ENCODE results near the gene INAFM2. TPM values are rescaled to one million over a fixed set of nuclear protein-coding genes. Genes with fewer than 3 reads are reported as not detected.

INAFM2 gene
- 10 to 100 TPM; 19.6 to 32.8 (median 23.4) TPM for total RNA-seq (2021; fragmentation: NEBNext Ultra II Directional; extraction: Animal tissue kit (Norgen Biotek cat#: 25700))
- long read RNA-seq, partial matches to known transcripts, result 0 of 1 reads
- long read RNA-seq, other reads (novel, unspliced or antisense), result 0 of 1 reads

DNA sequence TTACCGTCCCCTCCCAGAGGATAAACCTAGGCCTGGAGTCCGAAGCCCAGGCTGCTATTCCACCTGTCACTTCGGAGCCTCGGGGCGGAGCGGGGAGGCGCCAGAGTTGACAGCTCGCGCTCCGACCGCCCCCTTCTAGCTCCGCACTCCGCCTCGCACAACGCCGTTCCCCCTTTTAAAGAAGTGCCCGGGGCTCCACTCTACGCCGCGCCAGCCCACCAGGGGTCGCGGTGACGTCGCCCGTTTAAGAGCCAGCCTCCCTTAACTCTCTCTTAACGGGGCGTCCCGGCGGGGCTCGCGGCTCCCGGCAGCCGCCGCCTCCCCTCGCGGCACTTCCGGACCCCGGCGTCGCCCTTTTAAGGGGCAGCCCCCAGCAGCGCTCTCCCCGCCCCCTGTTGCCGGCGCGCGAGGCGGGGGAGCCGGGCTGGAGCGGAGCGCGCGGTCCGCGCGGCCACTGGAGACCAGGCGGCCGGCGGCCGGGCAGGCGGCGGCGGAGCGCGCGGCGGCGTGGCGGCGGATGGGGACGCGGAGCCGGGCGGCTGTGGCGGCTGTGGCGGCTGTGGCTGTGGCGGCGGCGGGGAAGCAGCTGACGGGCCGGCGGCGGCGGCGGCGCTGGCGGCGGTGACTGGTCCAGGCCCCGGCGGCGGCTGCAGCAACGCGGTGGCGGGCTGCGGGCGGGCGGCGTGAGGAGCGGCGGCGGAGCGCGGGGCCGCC lies at the start of gene INAFM2:
Gene INAFM2, plus strand, starts transcription at position 454 of the 714 bp plus-strand sequence. CDS start 364 bp downstream, outside the sequence.
- no peaks in the 10 kb centered on the region for H3K9me3 Mint-ChIP-seq
- TF ChIP-seq, protein P1, sequence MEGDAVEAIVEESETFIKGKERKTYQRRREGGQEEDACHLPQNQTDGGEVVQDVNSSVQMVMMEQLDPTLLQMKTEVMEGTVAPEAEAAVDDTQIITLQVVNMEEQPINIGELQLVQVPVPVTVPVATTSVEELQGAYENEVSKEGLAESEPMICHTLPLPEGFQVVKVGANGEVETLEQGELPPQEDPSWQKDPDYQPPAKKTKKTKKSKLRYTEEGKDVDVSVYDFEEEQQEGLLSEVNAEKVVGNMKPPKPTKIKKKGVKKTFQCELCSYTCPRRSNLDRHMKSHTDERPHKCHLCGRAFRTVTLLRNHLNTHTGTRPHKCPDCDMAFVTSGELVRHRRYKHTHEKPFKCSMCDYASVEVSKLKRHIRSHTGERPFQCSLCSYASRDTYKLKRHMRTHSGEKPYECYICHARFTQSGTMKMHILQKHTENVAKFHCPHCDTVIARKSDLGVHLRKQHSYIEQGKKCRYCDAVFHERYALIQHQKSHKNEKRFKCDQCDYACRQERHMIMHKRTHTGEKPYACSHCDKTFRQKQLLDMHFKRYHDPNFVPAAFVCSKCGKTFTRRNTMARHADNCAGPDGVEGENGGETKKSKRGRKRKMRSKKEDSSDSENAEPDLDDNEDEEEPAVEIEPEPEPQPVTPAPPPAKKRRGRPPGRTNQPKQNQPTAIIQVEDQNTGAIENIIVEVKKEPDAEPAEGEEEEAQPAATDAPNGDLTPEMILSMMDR (IDR thresholded peaks at IDR 0.05), result peak; percentile 82
- H3K27me3 Mint-ChIP-seq (ENCODE audit: insufficient read depth), result peaks cover 2% of the 10 kb centered on the region
- peaks cover 59% of the 10 kb centered on the region for H3K4me1 Mint-ChIP-seq (ENCODE audit: low read depth)
- H3K36me3 Mint-ChIP-seq (ENCODE audit: low read depth), result peaks cover 11% of the 10 kb centered on the region; the same call in 1 of the 2 replicates
- H3K4me3 Mint-ChIP-seq, result peak within 1 kb of the TSS; percentile 85
- no peak within 1 kb of the TSS for H3K27ac Mint-ChIP-seq
- peak; percentile 85 for DNase-seq

- Mint-ChIP-seq H3K4me3 (no peak overlapping the region), H3K9me3 (no peaks in the 10 kb centered on the region), H3K36me3 (ENCODE audit: low read depth) (no peaks in the 10 kb centered on the region), H3K27ac (no peak overlapping the region), H3K27me3 (ENCODE audit: insufficient read depth) (peaks cover 23% of the 10 kb centered on the region), H3K4me1 (ENCODE audit: low read depth) (no peaks in the 10 kb centered on the region)
- TF ChIP-seq, protein P1 (IDR thresholded peaks at IDR 0.05), result peak; percentile 100
- peak; percentile 56 for DNase-seq
Observed at GRCh38 chr15:40274350-40275274, 48.9 kb upstream of the INAFM2 start.

DNA sequence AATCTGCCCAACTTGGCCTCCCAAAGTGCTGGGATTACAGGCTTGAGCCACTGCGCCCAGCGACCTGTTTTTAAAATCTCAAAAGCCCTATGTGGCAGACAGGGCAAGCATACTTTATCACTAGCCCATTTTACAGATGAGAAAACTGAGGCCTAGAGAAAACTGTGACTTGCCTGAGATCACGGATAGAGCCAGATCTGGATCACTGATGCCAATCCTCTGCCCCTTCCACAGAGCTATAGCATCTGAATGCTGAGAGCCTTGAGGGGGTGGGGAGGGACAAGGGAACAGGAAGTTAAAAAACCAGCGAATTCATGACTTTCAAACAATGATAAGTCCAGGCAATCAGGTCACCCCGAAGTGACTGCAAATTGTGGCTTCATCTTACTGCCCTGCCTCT lies 48.0 kb upstream of the INAFM2 start:
- Mint-ChIP-seq H3K27me3 (ENCODE audit: insufficient read depth) (peaks cover 23% of the 10 kb centered on the region), H3K4me1 (ENCODE audit: low read depth) (no peaks in the 10 kb centered on the region), H3K9me3 (no peaks in the 10 kb centered on the region), H3K27ac (no peak overlapping the region), H3K36me3 (ENCODE audit: low read depth) (no peaks in the 10 kb centered on the region), H3K4me3 (no peak overlapping the region)
- no peak for DNase-seq
- TF ChIP-seq, protein P1 (IDR thresholded peaks at IDR 0.05), result no peak

GRCh38 chr15:40275954-40276353 lies 47.5 kb upstream of the INAFM2 start:
- no peak for DNase-seq
- no peak overlapping the region for H3K27ac Mint-ChIP-seq

DNA sequence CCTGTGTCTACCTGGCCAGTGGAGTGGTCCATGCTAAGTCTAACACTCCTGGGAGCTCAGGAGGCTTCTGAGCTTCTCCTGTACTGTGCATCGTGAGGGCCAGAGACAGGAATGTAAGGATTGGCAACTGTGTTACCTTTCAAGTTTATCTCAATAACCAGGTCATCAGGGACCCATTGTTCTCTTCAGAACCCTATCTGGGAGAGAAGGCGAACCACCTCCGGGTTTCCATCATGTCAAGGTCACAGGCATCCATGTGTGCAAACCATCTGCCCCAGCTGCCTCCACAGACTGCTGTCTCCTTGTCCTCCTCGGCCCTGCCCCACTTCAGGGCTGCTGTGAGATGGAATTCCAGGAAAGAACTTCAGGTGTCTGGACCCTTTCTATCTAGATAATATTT lies 46.6 kb upstream of the INAFM2 start:
- Mint-ChIP-seq H3K27ac (no peak overlapping the region), H3K9me3 (no peaks in the 10 kb centered on the region), H3K4me1 (ENCODE audit: low read depth) (no peaks in the 10 kb centered on the region), H3K36me3 (ENCODE audit: low read depth) (no peaks in the 10 kb centered on the region), H3K4me3 (no peak overlapping the region), H3K27me3 (ENCODE audit: insufficient read depth) (peaks cover 29% of the 10 kb centered on the region)
- DNase-seq, result no peak
- TF ChIP-seq, protein P1 (IDR thresholded peaks at IDR 0.05), result no peak

More at GRCh38 chr15:40275954-40276353, 47.5 kb upstream of the INAFM2 start:
- Mint-ChIP-seq H3K27me3 (ENCODE audit: insufficient read depth) (peaks cover 25% of the 10 kb centered on the region), H3K9me3 (no peaks in the 10 kb centered on the region), H3K4me3 (no peak overlapping the region), H3K36me3 (ENCODE audit: low read depth) (no peaks in the 10 kb centered on the region), H3K4me1 (ENCODE audit: low read depth) (no peaks in the 10 kb centered on the region)
- TF ChIP-seq, protein P1 (IDR thresholded peaks at IDR 0.05), result no peak

All from HFFc6 (cell line).